Limb (tissue), 2 donors: ENCODE data around the gene SERHL2.
A peak's percentile ranks its signal among the peaks of the same experiment; 100 is the strongest.
"Not testable (repeated sequence)": the region's sequence is repeated elsewhere in the genome, so short reads cannot be mapped to it uniquely, and the experiment has no call there.

Experiments
- DNase-seq, 2 donors: peaks; one replicate each; pipeline ENCODE4 v3.0.0-alpha.2; 2016; ENCODE audit errors: extremely low spot score in 2 of 2

Gene SERHL2

GRCh38 chr22:42553475-42554361 is at the start of gene SERHL2:
Gene SERHL2 (plus strand): TSS chr22:42553956. CDS start chr22:42554021, 65 bp downstream.
- peak; percentile 74 to 89 for DNase-seq

- DNase-seq = not testable (repeated sequence)
Measured at GRCh38 chr22:42508327-42508974, 45.3 kb upstream of the SERHL2 start.

GRCh38 chr22:42508975-42509364 is 44.8 kb upstream of the SERHL2 start:
- DNase-seq = not testable (repeated sequence)

- no peak for DNase-seq
Measured at GRCh38 chr22:42509548-42509947, 44.2 kb upstream of the SERHL2 start.

GRCh38 chr22:42511401-42511891 is 42.3 kb upstream of the SERHL2 start:
- DNase-seq = no peak

- peak; percentile 16 to 48 for DNase-seq
Measured at GRCh38 chr22:42512273-42512990, 41.3 kb upstream of the SERHL2 start.

- not testable (repeated sequence) for DNase-seq
Measured at GRCh38 chr22:42514331-42514730, 39.4 kb upstream of the SERHL2 start.

GRCh38 chr22:42515304-42515703 is 38.5 kb upstream of the SERHL2 start:
- DNase-seq = not testable (repeated sequence)

GRCh38 chr22:42515896-42516295 is 37.9 kb upstream of the SERHL2 start:
- DNase-seq = no peak

GRCh38 chr22:42517103-42517502 is 36.7 kb upstream of the SERHL2 start:
- not testable (repeated sequence) for DNase-seq

GRCh38 chr22:42518638-42519524 is 34.9 kb upstream of the SERHL2 start:
- DNase-seq = not testable (repeated sequence)

- peak; percentile 69 to 89 for DNase-seq
Measured at GRCh38 chr22:42519525-42520401, 34.0 kb upstream of the SERHL2 start, which contains the start of gene RRP7A. Gene RRP7A (minus strand): TSS chr22:42519796. CDS start chr22:42519786, 10 bp downstream.

GRCh38 chr22:42521228-42521546 is 32.6 kb upstream of the SERHL2 start:
- DNase-seq = no peak

GRCh38 chr22:42522546-42522945 is 31.2 kb upstream of the SERHL2 start:
- DNase-seq = no peak

- DNase-seq = no peak
Measured at GRCh38 chr22:42528591-42529307, 25.0 kb upstream of the SERHL2 start.

- DNase-seq = not testable (repeated sequence)
Measured at GRCh38 chr22:42529435-42529834, 24.3 kb upstream of the SERHL2 start.

- DNase-seq = not testable (repeated sequence)
Measured at GRCh38 chr22:42531401-42532084, 22.2 kb upstream of the SERHL2 start.

- no peak for DNase-seq
Measured at GRCh38 chr22:42533638-42533977, 20.1 kb upstream of the SERHL2 start.
